ENCODE measurements around the gene HOXC11.

HOXC11 gene

DNA sequence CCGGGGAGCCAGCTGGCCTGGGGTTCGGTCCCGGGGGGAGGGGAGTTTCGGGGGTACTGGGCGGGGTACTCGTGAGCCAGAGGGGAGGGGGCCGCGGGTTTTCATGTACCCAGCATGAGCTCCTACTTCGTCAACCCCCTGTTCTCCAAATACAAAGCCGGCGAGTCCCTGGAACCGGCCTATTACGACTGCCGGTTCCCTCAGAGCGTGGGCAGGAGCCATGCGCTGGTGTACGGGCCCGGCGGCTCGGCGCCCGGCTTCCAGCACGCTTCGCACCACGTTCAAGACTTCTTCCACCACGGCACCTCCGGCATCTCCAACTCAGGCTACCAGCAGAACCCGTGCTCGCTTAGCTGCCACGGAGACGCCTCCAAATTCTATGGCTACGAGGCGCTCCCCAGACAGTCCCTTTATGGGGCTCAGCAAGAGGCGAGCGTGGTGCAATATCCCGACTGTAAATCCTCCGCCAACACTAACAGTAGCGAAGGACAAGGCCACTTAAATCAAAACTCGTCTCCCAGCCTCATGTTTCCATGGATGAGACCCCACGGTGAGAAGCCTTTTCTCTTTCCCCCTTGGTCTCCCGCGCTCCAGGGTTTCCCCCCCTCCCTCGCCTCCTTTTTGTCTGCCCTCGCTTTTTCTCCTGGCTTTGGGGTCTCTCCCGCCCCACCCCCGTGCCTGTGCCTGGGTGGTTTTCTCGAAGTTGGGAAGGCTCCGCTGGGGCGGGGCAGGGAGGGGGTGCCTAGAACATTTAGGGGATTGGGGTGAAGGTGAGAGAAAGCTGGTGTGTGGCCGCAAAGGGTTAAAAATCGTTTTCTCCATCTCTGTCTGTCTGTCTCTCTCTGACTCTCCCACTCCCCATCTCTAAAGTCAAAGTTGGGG, 36.5 kb downstream of the HOXC11 start:
- TF ChIP-seq CTCF (IDR thresholded peaks at IDR 0.05; ENCODE audit: low read depth, low read length) = no peak
- no peak for DNase-seq (ENCODE audit: extremely low read depth, low read depth)

GRCh38 chr12:54010053-54010971, 37.4 kb downstream of the HOXC11 start:
- TF ChIP-seq CTCF (IDR thresholded peaks at IDR 0.05; ENCODE audit: low read depth, low read length) = no peak

GRCh38 chr12:54010972-54011664, 38.2 kb downstream of the HOXC11 start:
- no peak for DNase-seq (ENCODE audit: extremely low read depth, low read depth)
- TF ChIP-seq CTCF (IDR thresholded peaks at IDR 0.05; ENCODE audit: low read depth, low read length) = no peak

More at GRCh38 chr12:54010053-54010971, 37.4 kb downstream of the HOXC11 start:
- no peak for DNase-seq (ENCODE audit: extremely low read depth, low read depth)

DNA sequence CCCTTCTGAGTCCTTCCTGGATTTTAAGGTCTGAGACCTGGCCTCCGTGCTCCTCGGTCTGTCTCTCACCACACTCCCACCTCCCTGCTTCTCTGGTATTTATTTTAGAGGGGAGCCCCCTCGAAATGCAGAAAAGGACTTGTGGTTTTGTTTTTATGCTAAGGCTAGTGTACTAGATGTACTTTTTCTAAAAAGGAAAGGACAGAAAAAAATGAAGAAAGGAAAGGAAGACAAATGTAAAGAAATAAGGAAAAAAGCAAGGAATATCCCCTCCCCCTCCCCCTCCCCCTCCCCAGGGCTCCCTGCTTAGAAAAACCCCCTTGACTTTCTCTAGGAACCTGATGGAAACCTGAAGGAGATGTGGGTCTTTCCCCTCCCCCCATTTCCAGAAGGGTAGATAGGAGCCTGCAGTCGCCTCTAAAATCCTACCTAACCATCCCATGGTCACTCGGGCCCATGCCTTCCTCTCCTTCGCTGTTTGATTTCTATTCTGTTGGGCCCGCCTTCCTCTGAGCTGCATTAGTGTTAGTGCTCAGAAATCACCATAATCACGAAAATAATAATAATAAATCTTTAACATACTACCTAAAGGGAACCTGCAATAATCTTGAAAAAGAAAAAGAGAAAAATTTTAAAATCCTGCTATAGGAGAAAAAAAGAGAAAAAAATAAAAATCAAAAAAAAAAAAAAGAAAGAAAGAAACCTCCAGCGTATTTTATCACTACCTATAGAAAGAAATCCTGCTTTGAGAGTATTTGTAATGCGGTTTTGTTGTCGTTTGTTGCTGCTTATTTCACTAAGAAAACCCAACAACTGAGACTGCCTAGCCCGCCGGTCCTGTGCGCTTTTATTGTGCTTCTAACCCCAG, 39.0 kb downstream of the HOXC11 start:
- TF ChIP-seq CTCF (IDR thresholded peaks at IDR 0.05; ENCODE audit: low read depth, low read length) = no peak
- DNase-seq (ENCODE audit: extremely low read depth, low read depth) = no peak

GRCh38 chr12:54012631-54013409, 39.9 kb downstream of the HOXC11 start:
- no peak for TF ChIP-seq CTCF (IDR thresholded peaks at IDR 0.05; ENCODE audit: low read depth, low read length)
- no peak for DNase-seq (ENCODE audit: extremely low read depth, low read depth)
